HEK293T (cell line): ENCODE results near the gene TRIM8.

Experiments
- ELF4 ChIP-seq: fragments of 450-650 bp; IDR thresholded peaks from 2 replicates; pipeline ENCODE4 v1.6.1; 2017; ENCODE audit warnings: antibody characterized with exemption
- NFRKB ChIP-seq: fragments of 450-650 bp; IDR thresholded peaks from 2 replicates; pipeline ENCODE4 v1.6.1; 2016; ENCODE audit warnings: mild to moderate bottlenecking, moderate library complexity
- PKNOX1 ChIP-seq: fragments of 450-650 bp; IDR thresholded peaks from 2 replicates; pipeline ENCODE4 v1.6.1; 2016
- SUZ12 ChIP-seq: fragments of 450-650 bp; IDR thresholded peaks from 2 replicates; pipeline ENCODE4 v1.6.1; 2016; ENCODE audit warnings: mild to moderate bottlenecking

- TF ChIP-seq ELF4 (no peak), SUZ12 (no peak), PKNOX1 (no peak), NFRKB (no peak)
Measured at GRCh38 chr10:102624751-102625645, 19.3 kb upstream of the TRIM8 start.
